ENCODE measurements around the gene RXRA.
A peak's percentile ranks its signal among the peaks of the same experiment; 100 is the strongest.

The RXRA gene

GRCh38 chr9:134406366-134407120 lies 80.3 kb downstream of the RXRA start:
- ATAC-seq (replicated peaks) (no peak), DNase-seq (no peak)
- Mint-ChIP-seq H3K27ac (peak overlapping the region in 1 of 2 donors; percentile 83), H3K4me3 (peak overlapping the region; percentile 77 to 78), H3K4me1 (ENCODE audit: low read depth in 2 of 2) (peaks cover 31 to 40% of the 10 kb centered on the region in 2 donors), H3K27me3 (no peaks in the 10 kb centered on the region), H3K9me3 (no peaks in the 10 kb centered on the region), H3K36me3 (ENCODE audit: insufficient read depth) (peaks cover 24% of the 10 kb centered on the region)

DNA sequence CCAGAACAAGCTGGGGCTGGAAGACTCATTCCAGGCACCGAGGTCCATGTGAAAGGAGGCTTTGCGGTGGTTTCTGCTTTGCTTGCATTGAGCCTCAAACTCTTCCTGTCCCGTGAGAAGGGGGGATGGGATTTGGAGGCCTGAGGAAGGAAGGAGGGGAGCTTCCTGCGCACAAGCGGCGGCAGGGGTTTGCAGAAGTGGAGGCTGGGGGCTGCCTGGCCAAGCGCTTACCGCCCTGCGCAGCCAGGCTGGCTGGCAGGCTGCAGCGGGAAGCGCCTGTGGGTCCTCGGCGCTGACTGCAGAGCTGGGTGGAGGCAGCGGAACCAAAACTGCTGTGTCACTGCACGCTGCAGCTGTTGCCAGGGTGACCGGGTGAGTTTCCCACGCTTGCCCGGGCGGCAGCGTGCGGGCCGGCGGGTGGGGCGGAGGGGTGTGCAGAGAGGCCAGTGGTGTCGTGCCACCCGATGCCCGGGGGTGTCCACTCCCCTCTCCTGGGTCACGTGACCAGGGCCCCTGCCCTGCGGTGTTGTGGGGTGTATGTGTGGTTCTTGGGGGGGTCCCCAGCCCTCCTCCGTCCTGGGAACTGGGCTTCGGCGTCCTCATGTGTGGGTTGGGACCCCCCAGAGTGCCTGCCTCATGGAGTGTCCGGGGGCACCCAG lies 81.0 kb downstream of the RXRA start:
- peaks cover 31 to 40% of the 10 kb centered on the region in 2 donors for H3K4me1 Mint-ChIP-seq (ENCODE audit: low read depth in 2 of 2)
- peak overlapping the region; percentile 77 to 78 for H3K4me3 Mint-ChIP-seq
- no peaks in the 10 kb centered on the region for H3K27me3 Mint-ChIP-seq
- ATAC-seq (replicated peaks) (peak; percentile 86), DNase-seq (peak; percentile 74 to 77 (median 75))
- H3K27ac Mint-ChIP-seq: peak overlapping the region; percentile 60 to 69
- H3K9me3 Mint-ChIP-seq: no peaks in the 10 kb centered on the region
- peaks cover 24% of the 10 kb centered on the region for H3K36me3 Mint-ChIP-seq (ENCODE audit: insufficient read depth)

DNA sequence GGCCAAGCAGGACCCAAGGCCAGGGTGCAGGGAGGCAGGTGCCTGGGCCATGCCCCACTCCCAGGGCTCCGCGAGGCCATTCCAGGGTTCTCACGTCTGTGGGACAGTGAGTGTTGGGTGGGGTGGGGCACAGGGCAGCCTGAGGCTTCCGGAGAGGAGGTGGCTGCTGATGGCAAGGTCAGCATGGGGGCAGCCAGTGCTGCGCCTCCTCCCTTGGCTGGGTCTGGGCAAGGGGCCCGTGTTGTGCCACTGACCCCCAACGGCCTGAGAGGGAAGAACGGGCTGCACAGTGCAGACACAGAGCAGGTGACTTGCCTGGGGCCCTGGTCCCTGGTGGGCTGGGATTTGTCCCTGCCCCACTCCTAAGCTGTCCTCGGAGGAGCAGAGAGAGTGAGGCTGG lies 82.1 kb downstream of the RXRA start:
- Mint-ChIP-seq H3K9me3 (no peaks in the 10 kb centered on the region), H3K27me3 (no peaks in the 10 kb centered on the region), H3K4me3 (peak overlapping the region in 1 of 2 donors; percentile 78), H3K36me3 (ENCODE audit: insufficient read depth) (peaks cover 24% of the 10 kb centered on the region), H3K4me1 (ENCODE audit: low read depth in 2 of 2) (peaks cover 36 to 39% of the 10 kb centered on the region in 2 donors), H3K27ac (peak overlapping the region; percentile 60 to 69)
- ATAC-seq (replicated peaks) (no peak), DNase-seq (no peak)

GRCh38 chr9:134408939-134409737 lies 82.9 kb downstream of the RXRA start:
- H3K9me3 Mint-ChIP-seq: no peaks in the 10 kb centered on the region
- ATAC-seq (replicated peaks) (no peak), DNase-seq (no peak)
- no peak overlapping the region for H3K4me3 Mint-ChIP-seq
- peaks cover 16% of the 10 kb centered on the region for H3K36me3 Mint-ChIP-seq (ENCODE audit: insufficient read depth)
- H3K27ac Mint-ChIP-seq: peak overlapping the region in 1 of 2 donors; percentile 82
- H3K27me3 Mint-ChIP-seq: no peaks in the 10 kb centered on the region
- peaks cover 29 to 32% of the 10 kb centered on the region in 2 donors for H3K4me1 Mint-ChIP-seq (ENCODE audit: low read depth in 2 of 2)

- H3K9me3 Mint-ChIP-seq: no peaks in the 10 kb centered on the region
- peak overlapping the region; percentile 24 to 52 for H3K27ac Mint-ChIP-seq
- H3K27me3 Mint-ChIP-seq: no peaks in the 10 kb centered on the region
- H3K36me3 Mint-ChIP-seq (ENCODE audit: insufficient read depth): peaks cover 9% of the 10 kb centered on the region
- H3K4me1 Mint-ChIP-seq (ENCODE audit: low read depth in 2 of 2): peaks cover 21 to 24% of the 10 kb centered on the region in 2 donors
- ATAC-seq (replicated peaks) (no peak), DNase-seq (no peak)
- H3K4me3 Mint-ChIP-seq: peak overlapping the region in 1 of 2 donors; percentile 38
Observed at GRCh38 chr9:134410071-134410834, 84.0 kb downstream of the RXRA start.

- Mint-ChIP-seq H3K4me3 (no peak overlapping the region), H3K36me3 (ENCODE audit: insufficient read depth) (peaks cover 9% of the 10 kb centered on the region), H3K27ac (no peak overlapping the region), H3K27me3 (no peaks in the 10 kb centered on the region), H3K9me3 (no peaks in the 10 kb centered on the region), H3K4me1 (ENCODE audit: low read depth in 2 of 2) (peaks cover 16 to 21% of the 10 kb centered on the region in 2 donors)
- ATAC-seq (replicated peaks) (no peak), DNase-seq (no peak)
Observed at GRCh38 chr9:134410835-134411217, 84.6 kb downstream of the RXRA start.

DNA sequence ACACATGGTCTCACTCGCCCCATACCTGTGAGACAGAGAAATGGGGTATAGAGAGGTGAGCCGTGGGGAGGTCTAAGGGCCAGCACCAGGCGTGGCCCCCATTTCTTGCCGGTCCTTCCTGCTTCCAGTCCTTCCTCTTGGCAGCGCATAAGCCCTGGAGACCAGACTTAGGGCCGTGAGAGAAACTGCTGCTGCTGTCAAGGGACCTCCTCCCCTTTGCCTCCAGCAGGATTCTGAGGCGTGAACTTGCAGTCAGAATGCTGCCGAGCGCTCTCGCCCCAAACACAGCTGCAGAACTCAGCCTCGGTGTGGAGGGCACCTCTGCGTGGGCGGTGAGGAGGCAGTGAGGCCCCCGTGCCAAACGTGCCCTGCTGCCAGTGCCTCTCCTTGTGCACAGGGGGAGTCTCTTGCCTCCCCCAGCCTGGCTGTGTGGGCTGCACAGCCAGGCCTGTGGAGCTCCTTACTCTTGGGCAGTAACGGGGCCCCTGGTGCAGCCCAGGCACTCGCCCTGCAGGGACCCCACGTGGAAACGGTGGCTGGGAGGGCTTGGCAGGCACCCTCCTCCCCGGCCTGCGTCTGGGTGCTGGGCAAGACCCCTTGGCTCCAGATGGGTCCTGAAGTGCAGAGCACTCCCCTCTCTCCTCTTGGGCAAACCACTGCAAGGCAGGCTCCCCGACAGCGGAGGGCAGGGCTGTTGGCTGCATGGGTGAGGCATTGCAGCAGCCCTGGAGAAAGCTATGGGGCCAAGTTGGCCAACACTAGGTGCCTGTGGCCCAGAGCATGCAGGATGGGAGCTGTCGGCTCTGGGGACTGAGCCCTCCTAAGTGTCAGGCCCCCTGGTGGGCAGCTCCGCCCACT lies 85.4 kb downstream of the RXRA start:
- no peak for DNase-seq
- ATAC-seq (replicated peaks): no peak
- Mint-ChIP-seq H3K4me1 (ENCODE audit: low read depth in 2 of 2) (peaks cover 12 to 15% of the 10 kb centered on the region in 2 donors), H3K4me3 (no peak overlapping the region), H3K27ac (no peak overlapping the region), H3K36me3 (ENCODE audit: insufficient read depth) (peaks cover 10% of the 10 kb centered on the region), H3K27me3 (no peaks in the 10 kb centered on the region), H3K9me3 (no peaks in the 10 kb centered on the region)

DNA sequence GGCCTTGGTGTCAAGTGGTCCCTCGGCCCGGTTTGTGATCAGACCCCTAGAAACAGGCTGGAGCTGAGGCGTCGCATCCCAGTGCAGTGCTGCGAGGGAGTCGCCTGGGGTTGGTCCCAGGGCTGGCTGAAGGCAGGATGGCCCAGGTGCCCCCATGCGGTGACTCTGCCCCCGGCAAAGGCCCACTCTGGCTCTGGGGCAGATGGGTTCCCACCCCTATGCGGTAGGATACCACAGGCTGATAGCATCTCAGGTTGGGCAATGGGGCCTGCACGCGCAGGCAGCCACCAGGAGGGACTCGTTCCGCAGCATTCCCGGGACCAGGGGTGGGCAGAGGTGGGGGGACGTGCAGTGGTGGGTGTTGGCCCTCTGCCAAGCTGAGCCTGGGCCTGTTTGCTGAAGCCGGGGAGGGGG lies 86.0 kb downstream of the RXRA start:
- peaks cover 7 to 11% of the 10 kb centered on the region in 2 donors for H3K4me1 Mint-ChIP-seq (ENCODE audit: low read depth in 2 of 2)
- H3K27me3 Mint-ChIP-seq: no peaks in the 10 kb centered on the region
- no peak overlapping the region for H3K4me3 Mint-ChIP-seq
- H3K9me3 Mint-ChIP-seq: no peaks in the 10 kb centered on the region
- DNase-seq (no peak), ATAC-seq (replicated peaks) (no peak)
- H3K36me3 Mint-ChIP-seq (ENCODE audit: insufficient read depth): peaks cover 8% of the 10 kb centered on the region
- H3K27ac Mint-ChIP-seq: no peak overlapping the region

DNA sequence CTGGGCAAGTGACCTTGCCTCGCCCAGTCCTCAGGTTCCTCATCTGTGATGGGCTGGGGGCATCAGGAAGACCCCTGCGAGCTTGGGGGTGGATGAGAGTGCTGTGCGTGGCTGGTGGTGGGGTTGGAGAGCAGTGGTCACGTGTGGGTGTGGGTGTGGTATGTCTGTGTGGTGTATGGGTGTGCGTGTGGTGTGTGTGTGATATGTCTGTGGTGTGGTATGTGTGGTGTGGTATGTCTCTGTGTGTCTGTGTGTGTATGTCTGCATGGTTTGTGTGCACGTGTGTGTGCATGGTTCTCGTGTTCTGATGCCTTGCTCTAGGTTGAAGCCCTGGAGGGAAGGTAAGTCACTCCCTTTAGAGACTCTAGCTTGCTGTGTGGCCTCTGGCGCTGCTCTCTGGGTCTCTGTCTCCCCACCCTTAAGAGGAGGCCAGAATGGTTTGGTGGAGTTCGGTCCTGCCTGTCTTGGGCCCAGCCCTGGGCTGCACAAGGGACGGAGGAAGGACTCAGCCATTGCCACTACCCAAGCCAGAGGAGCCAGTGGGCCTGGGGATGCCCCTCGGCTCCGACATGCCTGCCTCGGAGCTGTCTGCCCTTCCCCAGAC lies 87.0 kb downstream of the RXRA start:
- Mint-ChIP-seq H3K4me3 (no peak overlapping the region), H3K27ac (peak overlapping the region in 1 of 2 donors; percentile 26), H3K36me3 (ENCODE audit: insufficient read depth) (peaks cover 5% of the 10 kb centered on the region), H3K4me1 (ENCODE audit: low read depth in 2 of 2) (peaks cover 7 to 8% of the 10 kb centered on the region in 2 donors), H3K27me3 (no peaks in the 10 kb centered on the region), H3K9me3 (no peaks in the 10 kb centered on the region)
- peak; percentile 48 for ATAC-seq (replicated peaks)
- DNase-seq: no peak

DNA sequence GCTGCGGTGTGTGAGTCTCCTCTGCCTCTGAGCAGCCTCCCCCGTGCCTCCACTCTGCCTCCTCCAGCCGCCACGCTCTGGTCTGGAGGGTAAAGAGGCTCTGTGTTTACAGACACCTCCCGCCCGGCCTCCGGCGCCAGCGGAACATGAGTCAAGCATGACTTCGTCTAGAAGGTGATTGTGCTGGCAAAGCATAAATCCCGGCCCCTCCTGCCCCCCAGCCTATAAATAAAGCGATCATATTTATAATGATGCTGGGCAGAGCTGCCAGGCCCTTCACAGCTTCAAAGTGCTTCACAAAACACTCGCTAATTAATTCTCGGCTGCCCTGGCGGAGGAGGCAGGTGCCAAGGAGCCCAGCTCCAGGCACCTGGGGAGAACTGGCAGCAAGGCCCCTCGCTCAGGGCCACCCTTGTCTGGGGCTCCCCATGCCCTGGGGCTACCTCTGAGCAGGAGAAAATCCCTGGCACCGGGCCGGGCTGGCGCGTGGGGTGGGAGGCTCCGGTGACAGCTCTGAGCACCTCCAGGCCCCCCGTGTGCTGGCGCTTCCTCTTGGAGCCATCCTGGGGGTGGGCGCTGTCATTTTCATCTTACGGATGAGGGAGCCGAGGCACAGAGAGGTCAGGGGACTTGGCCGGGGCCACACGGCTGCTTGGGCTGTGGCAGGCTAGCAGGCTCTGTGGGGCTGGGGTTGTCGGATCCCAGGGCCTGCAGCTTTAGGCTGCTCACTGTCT lies 87.8 kb downstream of the RXRA start:
- Mint-ChIP-seq H3K4me3 (no peak overlapping the region), H3K27me3 (no peaks in the 10 kb centered on the region), H3K9me3 (no peaks in the 10 kb centered on the region), H3K36me3 (ENCODE audit: insufficient read depth) (peaks cover 5% of the 10 kb centered on the region), H3K27ac (no peak overlapping the region), H3K4me1 (ENCODE audit: low read depth in 2 of 2) (peaks cover 6 to 7% of the 10 kb centered on the region in 2 donors)
- no peak for DNase-seq
- ATAC-seq (replicated peaks): no peak

DNA sequence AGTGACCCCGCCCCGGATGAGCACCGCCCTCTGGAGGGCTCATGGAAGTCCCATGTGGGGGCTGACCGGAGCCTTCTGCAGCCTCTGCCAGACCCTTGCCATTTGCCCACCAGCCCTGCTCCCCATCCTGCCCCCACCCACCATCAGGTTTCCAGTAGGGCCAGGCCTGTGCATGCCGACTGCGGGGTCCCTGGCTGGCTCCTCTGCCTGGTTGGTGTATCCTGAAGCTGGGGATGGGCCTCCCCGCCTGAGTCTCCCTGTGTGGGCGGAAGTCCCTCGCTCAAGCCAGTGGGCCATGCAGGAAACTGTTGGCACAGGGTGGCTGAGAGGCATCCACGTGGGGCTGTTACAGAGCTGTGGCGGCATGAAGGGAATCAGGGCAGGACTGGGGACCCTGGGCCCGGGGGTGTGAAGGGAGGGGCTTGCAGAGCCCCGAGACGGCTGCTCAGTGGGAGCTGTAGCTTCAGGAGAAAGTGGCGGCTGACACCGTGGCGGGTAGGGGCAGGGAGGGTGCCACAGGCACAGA lies 88.7 kb downstream of the RXRA start:
- Mint-ChIP-seq H3K36me3 (ENCODE audit: insufficient read depth) (peaks cover 5% of the 10 kb centered on the region), H3K27ac (peak overlapping the region in 1 of 2 donors; percentile 71), H3K4me3 (no peak overlapping the region), H3K27me3 (no peaks in the 10 kb centered on the region), H3K9me3 (no peaks in the 10 kb centered on the region), H3K4me1 (ENCODE audit: low read depth in 2 of 2) (peaks cover 6 to 7% of the 10 kb centered on the region in 2 donors)
- DNase-seq: no peak
- no peak for ATAC-seq (replicated peaks)
